Ovary (tissue), 9 donors: Measurements from ENCODE around the gene SPRR5. TPM values are rescaled to one million over a fixed set of nuclear protein-coding genes. Genes with fewer than 3 reads are reported as not detected.

Source experiments
- DNase-seq, 5 donors: peaks; one replicate each; pipeline ENCODE4 v3.0.0-alpha.2; 2019 to 2020
- H3K27ac ChIP-seq, 2 donors: fragments of 200-600 bp; one replicate each; pipeline versions ENCODE4 v1.5.1 to v1.8.0; 2019 to 2022
- H3K27me3 ChIP-seq: fragments of 200-600 bp; one replicate; pipeline ENCODE4 v1.8.0; 2022
- H3K36me3 ChIP-seq: fragments of 200-600 bp; sonication (generic); one replicate; pipeline ENCODE4 v1.5.1; 2019
- H3K4me1 ChIP-seq: one replicate; pipeline ENCODE4 v1.8.1; 2013; ENCODE audit warnings: mild to moderate bottlenecking, moderate library complexity; ENCODE audit not compliant: insufficient read depth
- H3K4me3 ChIP-seq: fragments of 200-600 bp; sonication (generic); one replicate; pipeline ENCODE4 v1.5.1; 2017
- H3K9me3 ChIP-seq, 2 donors: fragments of 200-600 bp in 1 of 2; sonication (generic) in 1 of 2; one replicate each; pipeline versions ENCODE4 v1.5.1 to v1.8.1; 2013 to 2019; ENCODE audit warnings: mild to moderate bottlenecking in 1 of 2, moderate library complexity in 1 of 2
- EP300 ChIP-seq: sonication (generic); formaldehyde crosslinking; IDR thresholded peaks from one replicate; pipeline ENCODE4 v1.6.1; 2017; ENCODE audit warnings: antibody characterized with exemption
- POLR2A ChIP-seq: fragments of 450-650 bp; IDR thresholded peaks from one replicate; pipeline ENCODE4 v1.6.1; 2017; ENCODE audit warnings: antibody characterized with exemption, mild to moderate bottlenecking, moderate library complexity
- WGBS, 3 donors: extraction: QIAGEN DNeasy Blood & Tissue Kit in 1 of 3; methylation state at CpG; one replicate each; pipeline versions ENCODE4 v1.1.5 to v1.1.7; 2013 to 2017; 5-methylcytosine and 5-hydroxymethylcytosine counted together
- intact Hi-C, 4 donors: fragments of 100-400 bp; cut with DNase I; formaldehyde crosslinking; loops; one replicate each; pipeline versions ENCODE4 v1.11.0 to v1.15.1; 2022 to 2023
- polyA plus RNA-seq, 2 donors: library from polyadenylated mRNA; stranded (reverse); fragments of 200-250 nt in 1 of 2; fragments of 350-450 nt in 1 of 2; fragmentation: Illumina TruSeq in 1 of 2; extraction: RNeasy Lipid Tissue Mini Kit (QIAGEN cat#74804) in 1 of 2; gene quantifications; one replicate each; pipeline ENCODE4 v1.2.3, GENCODE V29; 2013 to 2014
- small RNA-seq: library from RNA; depleted of rRNA; stranded (forward); fragments of <200 nt; gene quantifications from one replicate; pipeline ENCODE3, GENCODE V24; 2016
- total RNA-seq, 7 donors: library from RNA; depleted of rRNA in 2 of 7; stranded (reverse); fragments of >200 nt in 2 of 7; fragmentation: NEBNext Ultra II Directional in 3 of 7; extraction: Animal tissue kit (Norgen Biotek cat#: 25700) in 3 of 7; gene quantifications; one replicate each; pipeline versions ENCODE4 v1.1.0 to v1.2.4, GENCODE V29; 2016 to 2023
- TF ChIP-seq, protein P1 (sequence below), 3 donors: fragments of 450-650 bp in 2 of 3; fragments of 200-600 bp in 1 of 3; IDR thresholded peaks; one replicate each; pipeline versions ENCODE4 v1.5.1 to v1.8.0; 2016 to 2022; ENCODE audit warnings: antibody characterized with exemption in 3 of 3, mild to moderate bottlenecking in 1 of 3
- donor health status: DM: no; HTN: no; CAD: no; lungs with moderate emphysema.
- donor health status: DM: no; HTN: no; CAD: no.
- donor health status: Bipolar disorder and iron deficiency.
- donor health status: DM: yes; HTN: yes; CAD: no.
- donor health status: DM: no; HTN: no; CAD: no.
- donor health status: DM: yes; HTN: yes; CAD: no.

SPRR5 gene
- total and polyA plus RNA-seq, 9 donors = not detected

DNA sequence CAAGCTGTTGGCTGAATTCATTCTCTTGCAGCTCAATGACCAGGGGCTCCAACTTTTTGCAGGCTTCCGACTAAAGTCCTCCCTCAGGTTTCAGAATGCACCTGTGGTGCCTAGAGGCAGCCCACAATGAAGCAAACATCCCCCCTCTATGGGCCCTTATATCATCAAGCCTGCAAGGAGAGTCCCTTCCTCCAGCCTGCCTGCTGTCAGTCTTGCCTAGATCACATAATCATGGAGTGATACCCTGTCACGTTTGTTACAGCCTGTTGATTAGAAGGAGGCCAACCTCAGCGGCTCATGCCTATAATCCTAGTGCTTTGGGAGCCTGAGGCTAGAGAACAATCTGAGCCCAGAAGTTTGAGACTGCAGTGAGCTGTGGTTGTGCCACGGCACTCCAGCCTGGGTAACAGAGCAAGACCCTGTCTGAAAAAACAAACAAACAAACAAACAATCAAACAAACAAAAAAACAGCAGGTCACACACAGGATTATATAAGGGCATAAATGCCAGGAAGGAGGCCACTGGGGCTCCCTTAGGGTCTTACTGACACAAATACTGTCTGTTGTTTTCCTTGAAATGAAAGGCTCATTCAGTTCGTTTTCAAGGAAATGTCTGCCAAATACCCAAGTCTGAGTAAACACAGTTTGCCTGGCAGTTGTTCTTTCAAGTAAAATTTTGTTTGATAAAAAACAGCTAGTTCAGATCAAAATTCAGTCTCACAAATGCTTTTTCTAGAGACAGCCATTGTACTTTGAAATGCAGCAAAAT, 49.8 kb downstream of the SPRR5 start:
- no peaks in the 10 kb centered on the region for H3K36me3 ChIP-seq
- intact Hi-C loops = no loop called here

DNA sequence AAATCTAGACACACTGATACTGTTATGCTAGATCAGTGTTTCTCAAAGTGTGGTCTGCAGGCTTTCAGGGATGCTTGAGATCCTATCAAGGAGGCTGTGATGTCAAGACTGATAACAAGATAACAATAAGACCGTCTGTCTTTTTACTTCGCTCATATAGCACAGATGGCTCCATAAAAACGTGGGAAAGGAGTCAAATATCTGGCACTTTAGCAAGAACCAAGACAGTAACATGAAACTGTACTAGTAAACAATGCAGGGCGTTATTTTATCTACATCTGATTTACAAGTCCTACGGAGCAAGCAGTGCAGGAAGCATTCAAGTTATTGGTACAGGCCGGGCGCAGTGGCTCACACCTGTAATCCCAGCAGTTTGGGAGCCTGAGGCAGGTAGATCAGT, 50.9 kb downstream of the SPRR5 start:
- WGBS, 3 donors = 44 to 67% (median 54%) methylated on average over 7 of the region's 7 CpGs
- no peaks in the 10 kb centered on the region for H3K9me3 ChIP-seq
- H3K4me1 ChIP-seq = peaks cover 2% of the 10 kb centered on the region
- H3K36me3 ChIP-seq = no peaks in the 10 kb centered on the region
- intact Hi-C loops = no loop called here
- TF ChIP-seq EP300 = no peak
- TF ChIP-seq, protein P1, sequence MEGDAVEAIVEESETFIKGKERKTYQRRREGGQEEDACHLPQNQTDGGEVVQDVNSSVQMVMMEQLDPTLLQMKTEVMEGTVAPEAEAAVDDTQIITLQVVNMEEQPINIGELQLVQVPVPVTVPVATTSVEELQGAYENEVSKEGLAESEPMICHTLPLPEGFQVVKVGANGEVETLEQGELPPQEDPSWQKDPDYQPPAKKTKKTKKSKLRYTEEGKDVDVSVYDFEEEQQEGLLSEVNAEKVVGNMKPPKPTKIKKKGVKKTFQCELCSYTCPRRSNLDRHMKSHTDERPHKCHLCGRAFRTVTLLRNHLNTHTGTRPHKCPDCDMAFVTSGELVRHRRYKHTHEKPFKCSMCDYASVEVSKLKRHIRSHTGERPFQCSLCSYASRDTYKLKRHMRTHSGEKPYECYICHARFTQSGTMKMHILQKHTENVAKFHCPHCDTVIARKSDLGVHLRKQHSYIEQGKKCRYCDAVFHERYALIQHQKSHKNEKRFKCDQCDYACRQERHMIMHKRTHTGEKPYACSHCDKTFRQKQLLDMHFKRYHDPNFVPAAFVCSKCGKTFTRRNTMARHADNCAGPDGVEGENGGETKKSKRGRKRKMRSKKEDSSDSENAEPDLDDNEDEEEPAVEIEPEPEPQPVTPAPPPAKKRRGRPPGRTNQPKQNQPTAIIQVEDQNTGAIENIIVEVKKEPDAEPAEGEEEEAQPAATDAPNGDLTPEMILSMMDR (IDR thresholded peaks at IDR 0.05) = no peak
- no peak for TF ChIP-seq POLR2A
- no peak for DNase-seq
- no peak overlapping the region for H3K27ac ChIP-seq
- no peak overlapping the region for H3K4me3 ChIP-seq
- no peaks in the 10 kb centered on the region for H3K27me3 ChIP-seq

More for the DNA sequence above, 49.8 kb downstream of the SPRR5 start:
- TF ChIP-seq, protein P1 (IDR thresholded peaks at IDR 0.05) = no peak
- TF ChIP-seq EP300 (no peak), POLR2A (no peak)
- H3K4me1 ChIP-seq = peaks cover 2% of the 10 kb centered on the region
- no peak overlapping the region for H3K4me3 ChIP-seq
- no peaks in the 10 kb centered on the region for H3K27me3 ChIP-seq
- H3K27ac ChIP-seq = no peak overlapping the region
- 42% methylated on average over 5 of the region's 5 CpGs for WGBS, 3 donors
- DNase-seq = no peak
- no peaks in the 10 kb centered on the region for H3K9me3 ChIP-seq

DNA sequence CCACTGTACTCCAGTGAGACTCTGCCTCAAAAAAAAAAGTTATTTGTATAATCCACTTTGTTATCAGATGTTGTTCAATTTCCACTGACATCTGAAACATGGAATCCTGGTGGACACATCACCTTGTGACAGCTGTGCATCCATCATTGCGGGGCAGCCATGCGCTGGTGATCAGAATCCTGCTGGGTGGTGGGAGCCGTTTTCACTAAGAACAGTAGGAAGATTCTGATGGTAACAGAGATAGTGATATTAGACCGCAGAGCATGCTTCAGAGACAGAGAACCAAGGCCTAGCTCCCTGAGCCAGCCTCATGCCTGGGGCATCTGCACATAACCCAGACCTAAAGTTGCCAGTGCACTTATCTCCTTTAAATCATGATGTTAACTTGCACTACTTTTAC, 51.5 kb downstream of the SPRR5 start:
- Histone ChIP-seq H3K9me3 (no peaks in the 10 kb centered on the region), H3K27me3 (no peaks in the 10 kb centered on the region), H3K4me3 (no peak overlapping the region), H3K27ac (no peak overlapping the region), H3K4me1 (peaks cover 2% of the 10 kb centered on the region), H3K36me3 (no peaks in the 10 kb centered on the region)
- intact Hi-C loops = no loop called here
- 88 to 92% (median 89%) methylated on average over 4 of the region's 4 CpGs for WGBS, 3 donors
- DNase-seq = no peak
- TF ChIP-seq, protein P1 (IDR thresholded peaks at IDR 0.05) = no peak
- TF ChIP-seq POLR2A (no peak), EP300 (no peak)

Small RNA genes within 50 kb of the gene (small RNA-seq; reads per million reads assigned to genes)
- not detected for gene SPRR1A

Other genes starting within 250 kb of the SPRR5 start
- gene LCE2A, start 248.9 kb upstream of the SPRR5 start, total RNA-seq = not detected
- gene LCE2A, start 248.9 kb upstream of the SPRR5 start, polyA plus RNA-seq = not detected
- not detected for gene LCE4A, start 239.0 kb upstream of the SPRR5 start, total RNA-seq
- gene LCE4A, start 239.0 kb upstream of the SPRR5 start, polyA plus RNA-seq = not detected
- not detected for gene KPRP, start 189.2 kb upstream of the SPRR5 start, total RNA-seq
- not detected for gene KPRP, start 189.2 kb upstream of the SPRR5 start, polyA plus RNA-seq
- gene LCE1F, start 172.1 kb upstream of the SPRR5 start, total RNA-seq = not detected
- not detected for gene LCE1F, start 172.1 kb upstream of the SPRR5 start, polyA plus RNA-seq
- not detected for gene LCE1E, start 160.9 kb upstream of the SPRR5 start, total RNA-seq
- not detected for gene LCE1E, start 160.9 kb upstream of the SPRR5 start, polyA plus RNA-seq
- gene LCE1D, start 150.5 kb upstream of the SPRR5 start, total RNA-seq = not detected
- not detected for gene LCE1D, start 150.5 kb upstream of the SPRR5 start, polyA plus RNA-seq
- gene LCE1C, start 140.6 kb upstream of the SPRR5 start, total RNA-seq = not detected
- gene LCE1C, start 140.6 kb upstream of the SPRR5 start, polyA plus RNA-seq = not detected
- gene LCE1B, start 135.2 kb upstream of the SPRR5 start, total RNA-seq = not detected
- gene LCE1B, start 135.2 kb upstream of the SPRR5 start, polyA plus RNA-seq = not detected
- not detected for gene LCE1A, start 119.7 kb upstream of the SPRR5 start, total RNA-seq
- gene LCE1A, start 119.7 kb upstream of the SPRR5 start, polyA plus RNA-seq = not detected
- not detected for gene LCE6A, start 104.3 kb upstream of the SPRR5 start, total RNA-seq
- gene LCE6A, start 104.3 kb upstream of the SPRR5 start, polyA plus RNA-seq = not detected
- not detected for gene LCE7A, start 87.2 kb upstream of the SPRR5 start, total RNA-seq
- gene LCE7A, start 87.2 kb upstream of the SPRR5 start, polyA plus RNA-seq = not detected
- gene SMCP, start 68.9 kb upstream of the SPRR5 start, total RNA-seq = under 1 TPM in 1 of 7 donors, not detected in 6; 0.35 TPM
- gene SMCP, start 68.9 kb upstream of the SPRR5 start, polyA plus RNA-seq = under 1 TPM in 1 of 2 donors, not detected in 1; 0.18 TPM
- gene IVL, start 38.7 kb upstream of the SPRR5 start, total RNA-seq = not detected
- not detected for gene IVL, start 38.7 kb upstream of the SPRR5 start, polyA plus RNA-seq
- gene SPRR4, start 23.4 kb downstream of the SPRR5 start, total RNA-seq = not detected
- gene SPRR4, start 23.4 kb downstream of the SPRR5 start, polyA plus RNA-seq = not detected
- gene SPRR1A, start 36.9 kb downstream of the SPRR5 start, total RNA-seq = not detected
- not detected for gene SPRR1A, start 36.9 kb downstream of the SPRR5 start, polyA plus RNA-seq
- under 1 TPM in 1 of 7 donors, not detected in 6; 0.85 TPM for gene SPRR3, start 54.5 kb downstream of the SPRR5 start, total RNA-seq
- gene SPRR3, start 54.5 kb downstream of the SPRR5 start, polyA plus RNA-seq = not detected
- gene SPRR1B, start 84.0 kb downstream of the SPRR5 start, total RNA-seq = not detected
- not detected for gene SPRR1B, start 84.0 kb downstream of the SPRR5 start, polyA plus RNA-seq
- gene SPRR2D, start 93.9 kb downstream of the SPRR5 start, total RNA-seq = under 1 TPM in 2 of 7 donors, not detected in 5; 0.32 to 0.45 TPM
- 1 to 10 TPM in 1 of 2 donors, under 1 TPM in 1; 0.27 to 1.1 TPM for gene SPRR2D, start 93.9 kb downstream of the SPRR5 start, polyA plus RNA-seq
- gene SPRR2A, start 110.3 kb downstream of the SPRR5 start, total RNA-seq = under 1 TPM in 2 of 7 donors, not detected in 5; 0.55 to 0.59 TPM
- under 1 TPM; 0.21 to 0.52 TPM for gene SPRR2A, start 110.3 kb downstream of the SPRR5 start, polyA plus RNA-seq
- gene SPRR2B, start 124.4 kb downstream of the SPRR5 start, total RNA-seq = 1 to 10 TPM in 4 of 7 donors, not detected in 3; 1.1 to 3.8 (median 1.7) TPM
- gene SPRR2B, start 124.4 kb downstream of the SPRR5 start, polyA plus RNA-seq = 1 to 10 TPM; 3.2 to 4.9 TPM
- 1 to 10 TPM in 3 of 7 donors, under 1 TPM in 1, not detected in 3; 0.63 to 1.5 (median 1.2) TPM for gene SPRR2E, start 147.3 kb downstream of the SPRR5 start, total RNA-seq
- 1 to 10 TPM; 1.3 to 1.5 TPM for gene SPRR2E, start 147.3 kb downstream of the SPRR5 start, polyA plus RNA-seq
- gene SPRR2F, start 166.3 kb downstream of the SPRR5 start, total RNA-seq = 10 to 100 TPM; 12.7 to 93.3 (median 62.3) TPM
- 100 to 1,000 TPM in 1 of 2 donors, 10 to 100 TPM in 1; 54.7 to 109 TPM for gene SPRR2F, start 166.3 kb downstream of the SPRR5 start, polyA plus RNA-seq
- gene SPRR2G, start 203.7 kb downstream of the SPRR5 start, total RNA-seq = not detected
- not detected for gene SPRR2G, start 203.7 kb downstream of the SPRR5 start, polyA plus RNA-seq